Activated CD8-positive, alpha-beta T cell treated with anti-CD3 and anti-CD28 coated beads for 36 hours (primary cell): Measurements from ENCODE around the gene MED28. TPM values are rescaled to one million over a fixed set of nuclear protein-coding genes. Genes with fewer than 3 reads are reported as not detected.

ENCODE experiments used
- ATAC-seq: fragments of 200-7000 bp; cut with Tn5 transposase; one replicate; pipeline ENCODE4 v1.10.0; 2021; ENCODE audit warnings: mild to moderate bottlenecking, moderate library complexity
- CTCF ChIA-PET: fragments of 350-600 bp; sonication (Branson Sonifier 250); formaldehyde crosslinking; loops from one replicate; lab custom pipeline; 2021; ENCODE audit warnings: antibody characterized with exemption; lab: Charles Lee
- POLR2A ChIA-PET: fragments of 350-600 bp; sonication (Branson Sonifier 250); formaldehyde crosslinking; loops from one replicate; lab custom pipeline; 2021; ENCODE audit warnings: antibody characterized with exemption; lab: Charles Lee
- DNase-seq: peaks from one replicate; pipeline ENCODE4 v3.0.0-alpha.2; 2020
- H3K27ac Mint-ChIP-seq: one replicate; pipeline ENCODE4 v1.8.0; 2021; ENCODE audit warnings: mild to moderate bottlenecking, mixed read lengths
- H3K27me3 Mint-ChIP-seq: one replicate; pipeline ENCODE4 v1.8.0; 2021; ENCODE audit warnings: mixed read lengths
- H3K36me3 Mint-ChIP-seq: one replicate; pipeline ENCODE4 v1.8.0; 2021; ENCODE audit warnings: low read depth, mixed read lengths
- H3K4me1 Mint-ChIP-seq: one replicate; pipeline ENCODE4 v1.8.0; 2021; ENCODE audit warnings: low read depth, mixed read lengths
- H3K4me3 Mint-ChIP-seq: one replicate; pipeline ENCODE4 v1.8.0; 2021; ENCODE audit warnings: mild to moderate bottlenecking, moderate library complexity, mixed read lengths
- H3K9me3 Mint-ChIP-seq: one replicate; pipeline ENCODE4 v1.8.0; 2021; ENCODE audit warnings: mixed read lengths
- intact Hi-C: fragments of 100-400 bp; cut with micrococcal nuclease; formaldehyde crosslinking; loops from one replicate; pipeline ENCODE4 v1.10.0; 2022
- total RNA-seq, 2 experiments: library from RNA; stranded (reverse); gene quantifications; one replicate each; pipeline ENCODE4 v1.2.3, GENCODE V29; 2021
- TF ChIP-seq, protein P1 (sequence below): fragments of 200-600 bp; IDR thresholded peaks from one replicate; pipeline ENCODE4 v1.8.0; 2022; ENCODE audit warnings: antibody characterized with exemption, mild to moderate bottlenecking

Gene MED28
- total RNA-seq, 2 experiments from 2014 or later = 56.3 to 60.8 TPM

DNA sequence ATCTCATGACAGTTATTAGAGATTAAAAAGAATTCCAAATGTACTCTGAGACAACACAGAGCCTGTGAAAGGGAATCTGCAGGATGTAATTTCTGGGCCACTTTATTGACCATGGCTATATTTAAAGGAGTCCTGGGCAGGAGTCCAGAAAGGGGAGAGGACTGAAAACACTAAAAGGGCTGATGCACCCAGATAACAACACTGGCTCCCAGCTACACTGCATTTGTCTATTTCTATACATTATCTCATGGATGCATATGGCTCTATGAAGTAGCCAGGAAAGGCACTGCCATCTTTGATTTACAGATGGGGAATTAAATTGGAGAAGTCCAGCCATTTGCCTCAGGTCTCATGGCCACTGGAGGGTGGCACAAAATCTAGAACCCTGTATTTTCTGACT is 56.0 kb downstream of the MED28 start:
- DNase-seq (no peak), ATAC-seq (no peak)
- H3K27ac Mint-ChIP-seq = no peak overlapping the region
- no peaks in the 10 kb centered on the region for H3K4me1 Mint-ChIP-seq
- ChIA-PET POLR2A (no interaction called here), CTCF (interaction anchor here (1.1 kb wide), 1 partner anchor 159 kb away, joined by 3 read pairs; the partner anchor contains the start of gene QDPR)
- intact Hi-C loops = no loop called here
- TF ChIP-seq, protein P1, sequence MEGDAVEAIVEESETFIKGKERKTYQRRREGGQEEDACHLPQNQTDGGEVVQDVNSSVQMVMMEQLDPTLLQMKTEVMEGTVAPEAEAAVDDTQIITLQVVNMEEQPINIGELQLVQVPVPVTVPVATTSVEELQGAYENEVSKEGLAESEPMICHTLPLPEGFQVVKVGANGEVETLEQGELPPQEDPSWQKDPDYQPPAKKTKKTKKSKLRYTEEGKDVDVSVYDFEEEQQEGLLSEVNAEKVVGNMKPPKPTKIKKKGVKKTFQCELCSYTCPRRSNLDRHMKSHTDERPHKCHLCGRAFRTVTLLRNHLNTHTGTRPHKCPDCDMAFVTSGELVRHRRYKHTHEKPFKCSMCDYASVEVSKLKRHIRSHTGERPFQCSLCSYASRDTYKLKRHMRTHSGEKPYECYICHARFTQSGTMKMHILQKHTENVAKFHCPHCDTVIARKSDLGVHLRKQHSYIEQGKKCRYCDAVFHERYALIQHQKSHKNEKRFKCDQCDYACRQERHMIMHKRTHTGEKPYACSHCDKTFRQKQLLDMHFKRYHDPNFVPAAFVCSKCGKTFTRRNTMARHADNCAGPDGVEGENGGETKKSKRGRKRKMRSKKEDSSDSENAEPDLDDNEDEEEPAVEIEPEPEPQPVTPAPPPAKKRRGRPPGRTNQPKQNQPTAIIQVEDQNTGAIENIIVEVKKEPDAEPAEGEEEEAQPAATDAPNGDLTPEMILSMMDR = no peak
- H3K36me3 Mint-ChIP-seq = no peaks in the 10 kb centered on the region
- H3K4me3 Mint-ChIP-seq = no peak overlapping the region
- H3K9me3 Mint-ChIP-seq = peaks cover 15% of the 10 kb centered on the region
- peaks cover 4% of the 10 kb centered on the region for H3K27me3 Mint-ChIP-seq

DNA sequence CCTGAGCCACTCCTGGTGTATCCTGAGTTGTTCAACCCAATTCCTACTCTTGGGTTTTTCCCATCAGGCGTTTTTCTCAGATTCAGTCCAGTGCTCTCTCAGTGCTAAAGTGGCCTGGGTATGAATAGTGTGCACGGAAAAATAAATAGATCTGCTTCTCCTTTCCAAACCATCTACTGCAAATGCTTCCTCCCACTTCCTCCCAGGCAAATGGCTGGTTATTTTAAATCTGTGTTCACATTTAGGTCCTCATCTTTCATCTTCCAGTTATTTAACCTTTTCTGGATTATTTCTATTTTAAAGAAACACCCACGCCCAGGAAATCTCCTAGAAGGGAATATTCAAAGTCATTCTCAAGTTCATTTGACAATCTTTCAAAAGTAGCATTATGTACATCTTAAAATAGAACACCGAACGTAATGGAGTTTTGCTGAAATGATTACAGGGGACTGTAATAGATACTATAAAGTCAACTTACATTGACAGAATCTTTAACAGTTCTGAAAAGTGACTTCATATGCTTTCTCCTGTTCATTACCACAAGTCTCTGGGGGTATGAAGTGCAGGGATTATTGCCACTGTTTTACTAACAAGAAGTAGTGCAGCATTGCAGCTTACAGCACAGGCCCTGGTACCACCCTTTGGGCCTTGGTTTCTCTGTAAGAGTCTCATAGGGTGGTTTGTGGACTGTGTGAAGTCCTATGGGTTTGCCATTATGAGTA is 66.3 kb downstream of the MED28 start:
- no peaks in the 10 kb centered on the region for H3K9me3 Mint-ChIP-seq
- no peaks in the 10 kb centered on the region for H3K4me1 Mint-ChIP-seq
- TF ChIP-seq, protein P1 = no peak
- no peaks in the 10 kb centered on the region for H3K27me3 Mint-ChIP-seq
- H3K27ac Mint-ChIP-seq = no peak overlapping the region
- DNase-seq = no peak
- CTCF ChIA-PET = no interaction called here
- POLR2A ChIA-PET = no interaction called here
- H3K36me3 Mint-ChIP-seq = no peaks in the 10 kb centered on the region
- ATAC-seq = no peak
- H3K4me3 Mint-ChIP-seq = no peak overlapping the region
- intact Hi-C loops = no loop called here

DNA sequence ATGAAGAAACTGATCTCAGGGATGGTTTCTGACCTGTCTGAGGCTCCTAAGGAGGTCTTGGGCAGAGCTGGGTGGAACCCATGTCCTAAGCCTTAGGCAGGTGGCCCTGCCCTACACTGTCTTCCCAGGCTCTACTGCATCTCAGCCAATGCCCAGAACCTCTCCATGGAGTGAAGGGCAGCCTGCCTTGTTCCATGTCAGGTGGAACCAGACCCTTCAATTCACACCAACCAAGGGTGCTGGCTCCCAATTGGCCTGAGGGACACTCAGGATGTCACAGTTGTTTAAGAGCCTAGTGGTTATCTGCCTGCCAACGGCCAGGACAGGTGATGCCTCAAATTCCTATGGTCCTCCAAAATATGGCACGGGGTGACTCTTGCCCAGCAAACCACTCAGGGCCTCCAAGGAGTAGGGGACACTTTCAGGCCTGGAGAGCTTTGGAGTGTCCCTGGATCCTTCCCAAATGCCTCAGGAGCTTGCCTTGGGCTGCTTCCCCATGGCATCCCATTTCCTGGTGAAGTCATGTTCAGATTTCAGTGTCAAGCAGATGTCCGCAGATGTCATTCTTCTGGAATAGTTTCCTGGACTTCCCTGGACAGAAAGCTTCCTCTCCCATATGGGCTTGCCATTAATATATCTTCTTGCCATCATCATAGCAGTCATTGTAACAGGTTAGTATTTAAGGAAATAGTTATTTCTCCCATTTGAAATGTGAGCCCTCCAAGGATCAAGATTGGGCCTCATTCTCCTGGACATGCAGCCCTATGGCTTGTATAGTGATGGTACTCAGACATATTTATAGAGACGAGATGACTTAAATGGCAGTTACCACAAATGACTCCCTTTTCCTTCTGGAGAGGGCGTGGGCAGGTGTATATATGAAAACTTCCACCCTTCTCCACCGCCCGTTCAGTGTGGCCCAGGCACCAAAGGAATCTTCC is 67.1 kb downstream of the MED28 start:
- Mint-ChIP-seq H3K27me3 (no peaks in the 10 kb centered on the region), H3K9me3 (no peaks in the 10 kb centered on the region)
- TF ChIP-seq, protein P1 = no peak

DNA sequence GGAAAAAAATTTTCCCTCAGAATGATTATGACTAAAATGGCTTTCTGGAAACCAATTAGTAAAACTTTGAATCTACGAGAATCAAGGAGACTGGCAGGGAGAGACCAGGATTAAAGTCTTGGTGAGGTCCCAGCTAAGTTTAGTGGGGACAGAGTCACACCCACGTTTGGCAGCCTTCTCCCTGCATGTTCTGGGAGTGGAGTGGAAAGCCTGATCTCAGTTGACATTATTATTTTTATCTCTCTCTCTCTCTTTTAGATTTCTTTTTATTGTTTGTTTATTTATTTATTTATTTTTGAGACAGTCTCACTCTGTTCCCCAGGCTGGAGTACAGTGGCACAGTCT is 67.8 kb downstream of the MED28 start:
- CTCF ChIA-PET = no interaction called here
- TF ChIP-seq, protein P1 = no peak

More for the DNA sequence above, 67.1 kb downstream of the MED28 start:
- CTCF ChIA-PET = no interaction called here
- H3K4me1 Mint-ChIP-seq = no peaks in the 10 kb centered on the region
- POLR2A ChIA-PET = no interaction called here
- DNase-seq (no peak), ATAC-seq (no peak)
- intact Hi-C loops = no loop called here
- H3K27ac Mint-ChIP-seq = no peak overlapping the region
- H3K4me3 Mint-ChIP-seq = no peak overlapping the region
- H3K36me3 Mint-ChIP-seq = no peaks in the 10 kb centered on the region

More for the DNA sequence above, 67.8 kb downstream of the MED28 start:
- intact Hi-C loops = no loop called here
- Mint-ChIP-seq H3K9me3 (no peaks in the 10 kb centered on the region), H3K4me1 (no peaks in the 10 kb centered on the region), H3K27me3 (no peaks in the 10 kb centered on the region), H3K4me3 (no peak overlapping the region), H3K36me3 (no peaks in the 10 kb centered on the region), H3K27ac (no peak overlapping the region)
- POLR2A ChIA-PET = no interaction called here
- no peak for ATAC-seq
- DNase-seq = no peak

Other genes starting within 250 kb of the MED28 start
- 10 to 100 TPM; 31.5 to 31.6 TPM for gene QDPR, start 102.6 kb upstream of the MED28 start, total RNA-seq
- not detected for gene CLRN2, start 99.5 kb upstream of the MED28 start, total RNA-seq
- gene LAP3, start 37.4 kb upstream of the MED28 start, total RNA-seq = 100 to 1,000 TPM; 100 to 101 TPM
- gene FAM184B, start 167.0 kb downstream of the MED28 start, total RNA-seq = under 1 TPM in 1 of 2 experiments, not detected in 1; 0.05 TPM
- 10 to 100 TPM; 42.4 to 44.5 TPM for gene DCAF16, start 196.1 kb downstream of the MED28 start, total RNA-seq
- 10 to 100 TPM; 63.3 to 65.9 TPM for gene NCAPG, start 196.3 kb downstream of the MED28 start, total RNA-seq